GM12873 (cell line): Measurements from ENCODE around the gene METTL4.

Experiments used
- TF ChIP-seq, protein P1 (sequence below): IDR thresholded peaks from 2 replicates; pipeline ENCODE4 v1.5.1; 2012; ENCODE audit warnings: low read depth, mild to moderate bottlenecking, moderate library complexity, low read length, control low read depth; ENCODE audit not compliant: insufficient read depth; ENCODE audit errors: missing control alignments

The METTL4 gene

DNA sequence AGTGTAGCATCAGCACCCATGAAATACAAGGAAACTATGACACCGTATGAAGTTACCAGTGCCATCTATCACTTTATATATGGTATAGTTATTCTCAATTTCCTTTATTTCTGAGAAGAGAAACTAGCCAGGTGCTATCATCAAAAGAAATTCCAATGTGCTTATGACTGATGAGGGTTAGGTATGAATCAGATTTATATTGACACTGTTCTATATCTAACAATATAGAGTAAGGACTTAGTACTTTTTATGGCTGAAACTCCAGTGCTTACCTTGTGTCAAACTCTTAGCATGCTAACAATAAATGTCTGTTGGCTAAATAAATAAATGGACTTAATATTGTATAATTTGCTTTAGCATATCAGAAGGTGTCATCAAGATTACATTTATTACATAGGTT is 6.9 kb downstream of the METTL4 start:
- TF ChIP-seq, protein P1, sequence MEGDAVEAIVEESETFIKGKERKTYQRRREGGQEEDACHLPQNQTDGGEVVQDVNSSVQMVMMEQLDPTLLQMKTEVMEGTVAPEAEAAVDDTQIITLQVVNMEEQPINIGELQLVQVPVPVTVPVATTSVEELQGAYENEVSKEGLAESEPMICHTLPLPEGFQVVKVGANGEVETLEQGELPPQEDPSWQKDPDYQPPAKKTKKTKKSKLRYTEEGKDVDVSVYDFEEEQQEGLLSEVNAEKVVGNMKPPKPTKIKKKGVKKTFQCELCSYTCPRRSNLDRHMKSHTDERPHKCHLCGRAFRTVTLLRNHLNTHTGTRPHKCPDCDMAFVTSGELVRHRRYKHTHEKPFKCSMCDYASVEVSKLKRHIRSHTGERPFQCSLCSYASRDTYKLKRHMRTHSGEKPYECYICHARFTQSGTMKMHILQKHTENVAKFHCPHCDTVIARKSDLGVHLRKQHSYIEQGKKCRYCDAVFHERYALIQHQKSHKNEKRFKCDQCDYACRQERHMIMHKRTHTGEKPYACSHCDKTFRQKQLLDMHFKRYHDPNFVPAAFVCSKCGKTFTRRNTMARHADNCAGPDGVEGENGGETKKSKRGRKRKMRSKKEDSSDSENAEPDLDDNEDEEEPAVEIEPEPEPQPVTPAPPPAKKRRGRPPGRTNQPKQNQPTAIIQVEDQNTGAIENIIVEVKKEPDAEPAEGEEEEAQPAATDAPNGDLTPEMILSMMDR = no peak

DNA sequence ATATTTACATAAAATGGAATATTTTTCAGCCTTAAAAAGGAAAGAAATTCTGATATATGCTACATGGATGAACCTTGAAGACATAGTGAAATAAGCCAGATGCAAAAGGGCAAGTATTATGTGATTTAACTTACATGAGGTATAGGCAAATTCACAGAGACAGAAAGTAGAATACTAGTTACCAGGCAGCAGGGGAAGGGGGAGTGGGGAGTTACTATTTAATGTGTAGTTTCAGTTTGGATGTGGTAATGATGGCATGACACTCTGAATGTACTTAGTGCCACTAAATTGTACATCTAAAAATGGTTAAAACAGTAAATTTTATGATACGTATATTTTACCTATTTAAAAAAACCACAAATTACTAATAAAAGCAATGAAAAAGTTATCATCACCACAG is 12.1 kb downstream of the METTL4 start:
- TF ChIP-seq, protein P1 = no peak

- TF ChIP-seq, protein P1 = no peak
Measured at GRCh38 chr18:2557536-2557935, 13.8 kb downstream of the METTL4 start.

DNA sequence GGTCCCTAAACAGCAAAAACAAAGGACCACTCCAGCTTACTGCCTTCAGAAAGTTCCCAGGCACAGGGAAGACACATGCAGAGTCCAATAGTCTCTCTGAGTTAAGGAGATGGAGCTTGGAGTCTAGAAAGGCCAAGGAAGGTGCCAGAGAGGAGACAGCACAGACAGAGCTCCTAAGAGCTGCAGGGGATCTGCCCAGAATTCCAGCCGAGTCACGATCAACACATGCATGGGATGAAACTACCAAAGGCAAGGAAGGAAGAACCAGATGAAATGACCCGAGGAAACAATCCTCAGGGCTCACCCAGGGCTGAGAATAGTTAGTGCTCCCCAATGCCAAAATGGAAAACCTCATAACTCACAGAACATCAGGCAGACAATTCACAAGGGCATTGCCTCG is 15.4 kb downstream of the METTL4 start:
- TF ChIP-seq, protein P1 = no peak

DNA sequence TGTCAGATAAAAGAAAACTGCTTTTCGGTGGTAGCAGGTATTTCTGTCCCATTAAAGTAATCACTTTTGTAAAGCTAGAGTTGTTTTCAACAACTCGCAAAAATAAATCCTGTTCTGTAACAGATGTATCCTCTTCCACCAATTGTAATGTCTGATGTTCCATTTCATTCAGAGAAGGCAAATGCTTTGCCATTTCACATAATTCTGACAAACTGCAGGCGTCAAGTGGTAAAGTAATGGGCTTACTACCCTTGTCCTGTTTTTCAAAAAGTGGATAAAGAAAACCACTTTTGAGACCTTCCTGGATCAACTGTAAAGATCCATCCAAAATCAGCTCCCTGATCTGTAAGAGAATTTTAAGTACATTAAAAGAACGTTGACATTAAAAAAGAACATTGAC is 16.6 kb downstream of the METTL4 start:
- TF ChIP-seq, protein P1 = no peak

DNA sequence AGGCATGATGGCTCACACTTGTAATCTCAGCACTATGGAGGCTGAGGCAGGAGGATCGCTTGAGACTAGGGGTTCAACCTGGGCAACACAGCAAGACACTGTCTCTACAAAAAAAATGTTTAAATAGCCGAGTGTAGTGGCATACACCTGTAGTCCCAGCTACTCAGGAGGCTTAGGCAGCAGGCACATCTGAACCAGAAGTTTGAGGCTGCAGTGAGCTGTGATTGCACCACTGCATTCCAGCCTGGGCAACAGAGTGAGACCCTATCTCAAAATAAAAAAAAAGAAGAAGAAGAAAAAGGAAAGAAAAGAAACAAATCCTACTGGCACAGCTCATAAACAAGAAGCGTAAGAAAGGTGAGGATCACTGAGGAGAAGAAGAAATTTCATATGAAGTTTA is 19.9 kb downstream of the METTL4 start:
- TF ChIP-seq, protein P1 = no peak

- TF ChIP-seq, protein P1 = no peak
Measured at GRCh38 chr18:2549462-2549861, 21.8 kb downstream of the METTL4 start.
